Effector memory CD8-positive, alpha-beta T cell (primary cell): ENCODE results near the gene LAS1L.
A peak's percentile ranks its signal among the peaks of the same experiment; 100 is the strongest.
"Not testable (repeated sequence)": the region's sequence is repeated elsewhere in the genome, so short reads cannot be mapped to it uniquely, and the experiment has no call there.

ENCODE experiments used
- ATAC-seq: fragments of 150-1000 bp; cut with Tn5 transposase; replicated peaks from 2 replicates; pipeline ENCODE4 v1.10.0; 2021; ENCODE audit warnings: mild to moderate bottlenecking, moderate library complexity
- DNase-seq, 3 experiments: peaks; one replicate each; pipeline ENCODE4 v3.0.0; 2021
- H3K27ac Mint-ChIP-seq, 2 donors: one replicate each; pipeline ENCODE4 v1.8.0; 2022; ENCODE audit warnings: mild to moderate bottlenecking in 2 of 2, mixed read lengths in 2 of 2, moderate library complexity in 2 of 2
- H3K27me3 Mint-ChIP-seq, 2 donors: one replicate each; pipeline ENCODE4 v1.8.0; 2022; ENCODE audit warnings: mixed read lengths in 2 of 2
- H3K36me3 Mint-ChIP-seq: one replicate; pipeline ENCODE4 v1.8.0; 2022; ENCODE audit warnings: mild to moderate bottlenecking, moderate library complexity, mixed read lengths; ENCODE audit not compliant: insufficient read depth
- H3K4me1 Mint-ChIP-seq, 2 donors: one replicate each; pipeline ENCODE4 v1.8.0; 2022; ENCODE audit warnings: low read depth in 2 of 2, mixed read lengths in 2 of 2
- H3K4me3 Mint-ChIP-seq, 2 donors: one replicate each; pipeline ENCODE4 v1.8.0; 2022; ENCODE audit warnings: mild to moderate bottlenecking in 2 of 2, mixed read lengths in 2 of 2, moderate library complexity in 2 of 2
- H3K9me3 Mint-ChIP-seq, 2 donors: one replicate each; pipeline ENCODE4 v1.8.0; 2022; ENCODE audit warnings: mixed read lengths in 2 of 2
- total RNA-seq, 9 experiments: gene quantifications; one replicate each; lab custom pipeline; 2026; lab: John Stamatoyannopoulos, UW

The LAS1L gene
- 55.8 to 103 (median 83.4) reads per million in 9 experiments for total RNA-seq

DNA sequence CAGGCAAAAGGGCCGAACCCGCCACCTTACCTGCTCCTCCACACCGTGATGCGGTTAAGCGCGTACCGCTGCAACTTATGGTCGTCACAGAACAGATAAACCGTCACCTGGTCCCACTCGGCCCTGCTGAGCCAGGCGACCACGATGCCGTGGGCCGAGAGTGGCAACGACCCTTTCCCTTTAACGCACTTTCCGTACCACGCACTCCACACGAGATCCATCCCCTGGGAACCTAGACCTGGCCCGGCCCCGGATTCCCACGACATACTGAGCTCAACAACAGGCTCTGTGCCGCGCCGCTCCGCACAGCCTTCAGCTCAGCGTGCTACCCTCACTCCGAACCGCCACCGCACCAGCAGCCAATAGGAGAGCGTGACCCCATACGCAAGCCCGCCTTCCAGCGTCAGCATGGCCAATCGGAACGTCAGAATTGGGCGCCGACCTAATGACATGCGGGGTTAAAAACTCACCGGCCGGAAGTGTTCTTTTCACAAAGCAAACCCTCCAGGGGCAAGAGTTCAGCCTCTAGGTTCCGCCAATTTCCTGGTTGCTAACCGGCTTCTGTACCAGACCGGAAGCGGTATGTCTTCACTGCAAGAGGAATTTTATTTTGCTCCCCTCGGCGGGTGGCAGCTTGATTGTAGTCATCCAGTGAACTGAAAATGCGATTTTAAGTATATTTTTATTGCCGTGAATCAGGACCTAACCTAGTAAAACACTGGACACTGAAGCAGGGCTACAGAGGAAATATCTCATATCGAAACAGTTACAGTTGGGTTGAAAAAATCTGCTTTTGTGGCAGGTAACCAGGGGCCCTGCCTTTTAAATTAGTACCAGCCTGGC is at the start of gene LAS1L:
Gene LAS1L (minus strand): TSS at position 338 of the 843 bp plus-strand sequence. CDS start 72 bp downstream, at position 266.
- H3K4me3 Mint-ChIP-seq = peak within 1 kb of the TSS; percentile 88 to 92
- ATAC-seq (peak; percentile 98), DNase-seq (peak; percentile 84 to 91 (median 87))
- H3K27me3 Mint-ChIP-seq = no peaks in the 10 kb centered on the region
- peaks cover 9 to 17% of the 10 kb centered on the region in 2 donors for H3K4me1 Mint-ChIP-seq
- no peaks in the 10 kb centered on the region for H3K9me3 Mint-ChIP-seq
- H3K36me3 Mint-ChIP-seq = peaks cover 23% of the 10 kb centered on the region
- H3K27ac Mint-ChIP-seq = peak within 1 kb of the TSS; percentile 94 to 95

GRCh38 chrX:65582450-65583082 is 48.0 kb upstream of the LAS1L start:
- H3K4me1 Mint-ChIP-seq = peaks cover 0 to 1% of the 10 kb centered on the region in 2 donors
- no peak overlapping the region for H3K27ac Mint-ChIP-seq
- no peak for DNase-seq
- H3K4me3 Mint-ChIP-seq = no peak overlapping the region
- no peaks in the 10 kb centered on the region for H3K36me3 Mint-ChIP-seq
- ATAC-seq = no peak
- H3K9me3 Mint-ChIP-seq = no peaks in the 10 kb centered on the region
- no peaks in the 10 kb centered on the region for H3K27me3 Mint-ChIP-seq

- ATAC-seq (peak; percentile 63), DNase-seq (peak; percentile 48 to 50 (median 49))
- H3K9me3 Mint-ChIP-seq = no peaks in the 10 kb centered on the region
- no peak overlapping the region for H3K27ac Mint-ChIP-seq
- no peaks in the 10 kb centered on the region for H3K27me3 Mint-ChIP-seq
- no peaks in the 10 kb centered on the region for H3K36me3 Mint-ChIP-seq
- peaks cover 0 to 1% of the 10 kb centered on the region in 2 donors for H3K4me1 Mint-ChIP-seq
- H3K4me3 Mint-ChIP-seq = no peak overlapping the region
These were observed 47.2 kb upstream of the LAS1L start for GRCh38 chrX:65581661-65582339.

DNA sequence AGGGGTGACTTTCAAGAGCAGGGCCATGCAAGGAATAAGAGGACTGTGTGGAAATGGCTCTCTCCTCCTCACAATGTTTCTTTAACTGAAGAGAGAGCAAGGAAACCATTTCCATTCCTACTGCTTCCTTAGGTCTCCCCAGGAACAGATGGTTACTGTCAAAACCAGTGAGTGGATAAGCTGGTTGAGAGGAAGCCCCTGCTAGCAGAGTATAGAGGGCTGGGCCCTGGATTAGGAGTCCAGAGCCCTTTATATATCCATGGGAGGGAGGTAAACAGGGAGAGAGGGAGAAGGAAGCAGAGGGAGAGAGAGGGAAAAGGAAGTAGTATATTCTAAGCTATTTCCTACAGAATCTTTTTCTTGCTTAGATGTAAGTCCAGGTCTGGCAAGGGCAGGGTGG is 43.8 kb upstream of the LAS1L start:
- Mint-ChIP-seq H3K27ac (no peak overlapping the region), H3K4me1 (peaks cover 0 to 1% of the 10 kb centered on the region in 2 donors), H3K36me3 (no peaks in the 10 kb centered on the region), H3K27me3 (no peaks in the 10 kb centered on the region), H3K4me3 (no peak overlapping the region), H3K9me3 (no peaks in the 10 kb centered on the region)
- DNase-seq (no peak), ATAC-seq (no peak)

- Mint-ChIP-seq H3K27me3 (no peaks in the 10 kb centered on the region), H3K9me3 (no peaks in the 10 kb centered on the region), H3K4me3 (no peak overlapping the region), H3K27ac (no peak overlapping the region), H3K4me1 (no peaks in the 10 kb centered on the region), H3K36me3 (no peaks in the 10 kb centered on the region)
- no peak for ATAC-seq
- no peak for DNase-seq
These were observed 41.6 kb upstream of the LAS1L start for GRCh38 chrX:65576160-65576559.

DNA sequence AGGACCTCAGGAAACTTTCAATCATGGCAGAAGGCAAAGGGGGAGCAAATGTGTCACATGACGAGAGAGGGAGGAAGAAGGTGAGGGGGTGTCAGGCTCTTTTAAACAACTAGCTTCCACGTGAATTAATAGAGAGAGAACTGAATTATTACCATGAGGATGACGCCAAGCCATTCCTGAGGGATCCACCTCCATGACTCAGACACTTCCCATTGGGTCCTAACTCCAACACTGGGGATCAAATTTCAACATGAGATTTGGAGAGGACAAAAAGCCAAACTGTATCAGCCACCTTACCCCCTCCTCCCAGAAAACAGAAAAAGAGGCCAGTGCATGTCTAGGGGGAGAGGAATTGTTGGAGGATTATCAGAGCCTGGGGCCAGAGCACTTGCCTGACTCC is 40.4 kb upstream of the LAS1L start:
- no peaks in the 10 kb centered on the region for H3K9me3 Mint-ChIP-seq
- H3K36me3 Mint-ChIP-seq = no peaks in the 10 kb centered on the region
- H3K27me3 Mint-ChIP-seq = no peaks in the 10 kb centered on the region
- H3K27ac Mint-ChIP-seq = no peak overlapping the region
- no peaks in the 10 kb centered on the region for H3K4me1 Mint-ChIP-seq
- no peak for ATAC-seq
- DNase-seq = no peak
- no peak overlapping the region for H3K4me3 Mint-ChIP-seq

DNA sequence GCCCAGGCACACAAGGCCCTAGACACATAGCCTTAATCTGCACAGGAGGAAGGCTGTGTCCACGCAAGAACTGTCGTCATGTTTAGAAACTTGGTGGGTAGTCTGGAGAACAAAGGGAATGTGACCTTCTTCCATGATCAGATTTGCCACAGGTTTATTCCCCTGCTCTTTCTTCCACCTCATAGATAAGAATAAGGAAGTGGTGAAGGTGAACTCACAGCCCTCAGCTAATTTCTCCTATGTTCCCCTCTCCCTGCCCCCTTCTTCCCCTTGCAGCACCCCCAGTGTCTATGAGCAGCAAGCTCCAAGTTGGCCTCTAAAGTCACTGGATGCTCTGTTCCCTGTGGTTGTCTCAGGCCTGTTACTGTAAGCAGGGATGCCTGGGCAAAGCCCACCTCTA is 39.8 kb upstream of the LAS1L start:
- no peaks in the 10 kb centered on the region for H3K27me3 Mint-ChIP-seq
- no peak overlapping the region for H3K4me3 Mint-ChIP-seq
- DNase-seq = no peak
- H3K4me1 Mint-ChIP-seq = no peaks in the 10 kb centered on the region
- no peak for ATAC-seq
- H3K36me3 Mint-ChIP-seq = no peaks in the 10 kb centered on the region
- H3K9me3 Mint-ChIP-seq = no peaks in the 10 kb centered on the region
- no peak overlapping the region for H3K27ac Mint-ChIP-seq

- Mint-ChIP-seq H3K9me3 (no peaks in the 10 kb centered on the region), H3K36me3 (no peaks in the 10 kb centered on the region), H3K4me1 (no peaks in the 10 kb centered on the region), H3K4me3 (no peak overlapping the region), H3K27me3 (peaks cover 3 to 4% of the 10 kb centered on the region in 2 donors), H3K27ac (no peak overlapping the region)
- no peak for DNase-seq
- no peak for ATAC-seq
These were observed 38.4 kb upstream of the LAS1L start for GRCh38 chrX:65572971-65573370.

- not testable (repeated sequence) for H3K4me3 Mint-ChIP-seq
These were observed 28.3 kb upstream of the LAS1L start for GRCh38 chrX:65562850-65563249.

DNA sequence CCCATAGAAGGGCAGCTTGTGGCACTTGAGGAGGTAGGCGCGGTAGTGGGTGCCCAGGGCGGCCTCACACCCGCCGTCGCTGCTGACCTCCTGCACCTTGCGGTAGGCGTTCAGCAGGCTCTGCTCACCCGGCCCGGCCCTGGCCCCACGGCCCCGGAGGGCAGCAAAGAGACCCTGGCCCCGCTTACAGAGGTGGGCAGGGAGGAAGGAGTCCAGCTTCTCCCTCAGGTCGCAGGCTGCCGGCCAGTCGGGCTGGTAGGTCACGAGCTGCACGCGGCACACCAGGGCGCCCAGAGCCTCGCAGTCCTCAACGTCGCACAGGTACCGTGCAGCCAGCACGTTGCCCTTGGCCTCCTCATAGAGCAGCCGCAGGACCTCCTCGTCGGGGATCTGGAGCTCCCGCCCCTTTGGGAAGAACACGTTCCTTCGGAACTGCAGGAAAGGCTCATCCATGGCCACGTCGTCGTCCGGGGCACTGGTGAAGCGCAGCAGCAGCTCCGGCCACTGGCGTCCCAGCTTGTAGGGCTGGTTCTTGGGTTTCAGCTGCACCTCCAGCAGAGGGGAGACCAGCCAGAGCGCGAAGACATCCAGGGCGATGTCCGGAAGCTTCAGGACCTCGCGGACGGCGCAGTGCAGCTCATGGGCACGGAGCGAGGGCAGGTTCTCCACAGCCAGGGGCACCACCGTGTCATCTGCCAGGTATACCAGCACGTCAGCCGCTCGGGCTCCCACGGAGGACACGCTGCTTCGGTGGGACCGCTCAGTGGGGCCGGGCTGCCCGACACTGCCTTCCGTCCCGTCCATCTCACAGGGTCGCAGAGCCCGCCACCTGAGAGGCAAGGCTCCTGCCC is 17.1 kb upstream of the LAS1L start:
- Mint-ChIP-seq H3K27me3 (no peaks in the 10 kb centered on the region), H3K4me3 (no peak overlapping the region), H3K27ac (no peak overlapping the region), H3K36me3 (no peaks in the 10 kb centered on the region), H3K4me1 (no peaks in the 10 kb centered on the region), H3K9me3 (no peaks in the 10 kb centered on the region)
- ATAC-seq (no peak), DNase-seq (no peak)

More at GRCh38 chrX:65562850-65563249, 28.3 kb upstream of the LAS1L start:
- not testable (repeated sequence) for H3K36me3 Mint-ChIP-seq, DNase-seq, H3K4me1 Mint-ChIP-seq, H3K9me3 Mint-ChIP-seq, H3K27ac Mint-ChIP-seq, ATAC-seq, H3K27me3 Mint-ChIP-seq

DNA sequence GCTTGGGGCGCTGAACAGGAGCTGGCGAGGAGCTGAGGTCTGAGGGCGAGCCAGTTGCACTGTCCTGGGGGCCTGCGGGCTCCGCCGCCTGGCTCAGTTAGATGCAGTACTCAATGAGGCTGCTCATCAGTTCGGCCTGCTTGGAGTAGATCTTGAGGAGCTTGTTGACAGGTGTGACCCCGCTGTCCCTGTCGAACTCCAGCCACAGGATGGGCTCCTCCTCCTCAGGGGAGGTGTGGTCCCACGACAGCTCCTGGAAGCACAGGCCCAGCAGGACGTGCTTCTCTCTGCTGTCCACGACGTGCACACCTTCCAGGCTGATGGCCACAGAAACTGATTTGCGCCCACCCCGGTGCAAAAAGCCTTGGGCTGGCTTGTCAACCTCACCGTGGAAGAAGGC is 16.5 kb upstream of the LAS1L start:
- ATAC-seq (no peak), DNase-seq (no peak)
- Mint-ChIP-seq H3K36me3 (no peaks in the 10 kb centered on the region), H3K4me1 (no peaks in the 10 kb centered on the region), H3K9me3 (no peaks in the 10 kb centered on the region), H3K27ac (no peak overlapping the region), H3K4me3 (no peak overlapping the region), H3K27me3 (no peaks in the 10 kb centered on the region)

DNA sequence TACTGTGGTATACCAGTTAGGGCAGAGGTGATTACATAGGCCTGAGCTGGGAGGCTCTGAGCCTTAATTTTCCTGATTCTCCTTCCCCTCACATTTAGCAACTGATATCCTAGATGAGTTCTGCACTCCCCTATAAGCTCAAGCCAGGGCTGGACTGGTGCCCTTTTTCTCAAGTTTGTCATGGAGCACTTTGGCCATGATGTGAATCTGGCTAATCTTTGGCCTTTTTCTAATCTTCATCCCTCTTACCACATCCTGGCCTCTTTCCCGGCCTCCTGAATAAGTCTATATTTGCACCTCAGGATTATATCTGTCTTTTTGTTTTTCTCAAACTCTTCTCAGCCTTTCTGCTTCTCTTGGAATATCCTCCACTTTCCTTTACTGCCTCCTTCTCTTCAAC is 10.9 kb upstream of the LAS1L start:
- Mint-ChIP-seq H3K4me1 (no peaks in the 10 kb centered on the region), H3K4me3 (no peak overlapping the region), H3K36me3 (no peaks in the 10 kb centered on the region), H3K27ac (no peak overlapping the region), H3K27me3 (no peaks in the 10 kb centered on the region), H3K9me3 (no peaks in the 10 kb centered on the region)
- no peak for DNase-seq
- ATAC-seq = no peak

GRCh38 chrX:65537229-65537628 is 2.6 kb upstream of the LAS1L start:
- Mint-ChIP-seq H3K4me3 (no peak overlapping the region), H3K9me3 (no peaks in the 10 kb centered on the region)

More at GRCh38 chrX:65537229-65537628, 2.6 kb upstream of the LAS1L start:
- Mint-ChIP-seq H3K4me1 (peaks cover 9 to 14% of the 10 kb centered on the region in 2 donors), H3K27me3 (no peaks in the 10 kb centered on the region), H3K36me3 (peaks cover 10% of the 10 kb centered on the region), H3K27ac (no peak overlapping the region)
- no peak for ATAC-seq
- DNase-seq = no peak
